ENCODE measurements around the gene TMEM132D. TPM values are rescaled to one million over a fixed set of nuclear protein-coding genes. Genes with fewer than 3 reads are reported as not detected.

Gene TMEM132D
- total RNA-seq, 4 donors from 2014 or later = not detected

GRCh38 chr12:129871991-129872972 lies 31.5 kb downstream of the TMEM132D start:
- TF ChIP-seq, protein P1, sequence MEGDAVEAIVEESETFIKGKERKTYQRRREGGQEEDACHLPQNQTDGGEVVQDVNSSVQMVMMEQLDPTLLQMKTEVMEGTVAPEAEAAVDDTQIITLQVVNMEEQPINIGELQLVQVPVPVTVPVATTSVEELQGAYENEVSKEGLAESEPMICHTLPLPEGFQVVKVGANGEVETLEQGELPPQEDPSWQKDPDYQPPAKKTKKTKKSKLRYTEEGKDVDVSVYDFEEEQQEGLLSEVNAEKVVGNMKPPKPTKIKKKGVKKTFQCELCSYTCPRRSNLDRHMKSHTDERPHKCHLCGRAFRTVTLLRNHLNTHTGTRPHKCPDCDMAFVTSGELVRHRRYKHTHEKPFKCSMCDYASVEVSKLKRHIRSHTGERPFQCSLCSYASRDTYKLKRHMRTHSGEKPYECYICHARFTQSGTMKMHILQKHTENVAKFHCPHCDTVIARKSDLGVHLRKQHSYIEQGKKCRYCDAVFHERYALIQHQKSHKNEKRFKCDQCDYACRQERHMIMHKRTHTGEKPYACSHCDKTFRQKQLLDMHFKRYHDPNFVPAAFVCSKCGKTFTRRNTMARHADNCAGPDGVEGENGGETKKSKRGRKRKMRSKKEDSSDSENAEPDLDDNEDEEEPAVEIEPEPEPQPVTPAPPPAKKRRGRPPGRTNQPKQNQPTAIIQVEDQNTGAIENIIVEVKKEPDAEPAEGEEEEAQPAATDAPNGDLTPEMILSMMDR (IDR thresholded peaks at IDR 0.05; ENCODE audit: low read depth) = no peak

- TF ChIP-seq, protein P1 (IDR thresholded peaks at IDR 0.05; ENCODE audit: low read depth) = no peak
Measured at GRCh38 chr12:129870796-129871195, 33.0 kb downstream of the TMEM132D start.

GRCh38 chr12:129870136-129870535 lies 33.7 kb downstream of the TMEM132D start:
- TF ChIP-seq, protein P1 (IDR thresholded peaks at IDR 0.05; ENCODE audit: low read depth) = no peak

DNA sequence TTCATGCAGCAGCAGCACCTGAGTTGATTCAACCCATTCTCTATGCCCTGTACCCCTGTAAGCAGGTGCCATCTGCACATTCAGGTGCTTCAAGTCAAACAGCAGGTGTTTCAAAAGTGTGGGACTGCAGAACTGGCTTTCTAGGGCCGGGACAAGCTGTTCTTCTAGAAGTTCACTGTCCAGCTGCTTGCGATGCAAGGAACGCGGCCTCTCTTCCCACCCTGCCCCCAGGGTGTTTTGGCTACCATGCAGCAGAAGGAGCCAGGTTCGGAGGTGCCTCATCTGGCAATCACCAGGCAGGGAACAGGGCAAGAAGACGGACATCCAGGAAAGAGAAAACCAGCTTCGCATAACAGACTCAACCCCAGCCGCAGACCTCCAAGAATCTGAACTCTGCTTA lies 35.2 kb downstream of the TMEM132D start:
- TF ChIP-seq, protein P1 (IDR thresholded peaks at IDR 0.05; ENCODE audit: low read depth) = no peak

GRCh38 chr12:129863938-129864337 lies 39.9 kb downstream of the TMEM132D start:
- TF ChIP-seq, protein P1 (IDR thresholded peaks at IDR 0.05; ENCODE audit: low read depth) = no peak

DNA sequence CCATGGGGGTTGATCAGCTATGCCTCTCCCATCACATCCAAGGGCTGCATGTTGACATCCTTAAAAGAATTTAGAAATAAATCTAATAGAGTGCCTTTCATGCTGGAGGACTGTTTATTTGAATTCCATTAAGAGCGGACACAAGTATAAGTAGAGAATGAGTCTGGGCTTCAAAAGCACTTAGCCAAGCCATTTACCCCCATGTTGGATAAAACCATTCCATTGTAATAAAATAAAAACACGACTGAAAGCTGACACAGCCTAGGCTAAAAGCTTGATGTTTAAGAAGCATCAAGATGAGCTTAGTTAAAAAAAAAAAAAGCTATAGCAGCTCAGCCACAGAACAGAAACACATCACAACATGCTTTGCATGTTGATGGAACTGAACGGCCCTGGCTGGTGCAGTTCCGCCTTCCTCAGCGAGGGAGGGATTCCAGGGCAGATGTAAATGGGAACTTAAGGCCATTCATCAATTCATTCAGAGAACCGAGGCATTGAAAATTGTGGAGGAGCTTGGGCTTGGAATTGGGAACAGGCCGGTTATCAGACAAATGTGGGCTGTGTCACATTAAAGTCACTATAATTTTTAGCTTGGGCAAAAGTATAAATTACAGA lies 41.2 kb downstream of the TMEM132D start:
- TF ChIP-seq, protein P1 (IDR thresholded peaks at IDR 0.05; ENCODE audit: low read depth) = no peak

- TF ChIP-seq, protein P1 (IDR thresholded peaks at IDR 0.05; ENCODE audit: low read depth) = no peak
Measured at GRCh38 chr12:129861951-129862350, 41.9 kb downstream of the TMEM132D start.
